Measurements from ENCODE around the gene TCF4.

Gene TCF4

DNA sequence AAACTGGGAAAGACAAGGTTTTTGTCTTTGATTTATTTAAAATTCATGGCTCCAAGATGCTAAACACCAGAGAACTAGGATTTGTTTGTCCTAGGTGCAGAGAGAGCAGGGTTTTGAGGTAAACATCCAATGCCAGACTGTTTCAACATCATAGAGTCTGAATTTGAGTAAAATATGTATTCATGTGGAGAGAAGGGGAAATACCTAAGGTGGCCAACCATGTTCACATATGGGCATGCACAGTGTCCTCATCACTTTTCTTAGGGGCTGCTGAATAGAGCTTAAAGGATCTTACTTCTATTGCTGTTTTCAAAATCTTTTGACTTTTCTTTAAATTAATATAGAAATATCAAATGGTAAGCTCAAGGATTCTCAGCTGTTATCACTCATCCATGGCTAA lies 341.7 kb downstream of the TCF4 start:
- no peak for FAIRE-seq

DNA sequence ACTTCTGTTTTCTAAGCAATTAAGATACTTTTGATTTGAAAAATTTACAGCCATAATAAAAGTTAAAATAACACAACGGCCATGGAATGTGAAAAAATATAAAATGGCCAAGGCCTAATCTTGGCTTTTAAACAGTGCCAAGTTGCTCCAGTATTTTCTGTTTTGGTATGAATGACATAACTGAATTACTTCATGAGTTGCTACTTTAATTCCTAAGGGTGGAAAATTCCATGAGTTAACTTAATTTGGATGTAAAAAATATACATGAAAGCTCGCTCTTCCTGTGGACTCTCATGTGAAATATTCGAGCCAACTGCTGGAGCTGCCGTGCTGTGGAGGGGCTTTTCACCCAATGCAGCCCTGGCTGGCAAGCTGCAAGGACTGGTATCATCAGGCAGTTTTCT lies 342.8 kb downstream of the TCF4 start:
- no peak for FAIRE-seq

DNA sequence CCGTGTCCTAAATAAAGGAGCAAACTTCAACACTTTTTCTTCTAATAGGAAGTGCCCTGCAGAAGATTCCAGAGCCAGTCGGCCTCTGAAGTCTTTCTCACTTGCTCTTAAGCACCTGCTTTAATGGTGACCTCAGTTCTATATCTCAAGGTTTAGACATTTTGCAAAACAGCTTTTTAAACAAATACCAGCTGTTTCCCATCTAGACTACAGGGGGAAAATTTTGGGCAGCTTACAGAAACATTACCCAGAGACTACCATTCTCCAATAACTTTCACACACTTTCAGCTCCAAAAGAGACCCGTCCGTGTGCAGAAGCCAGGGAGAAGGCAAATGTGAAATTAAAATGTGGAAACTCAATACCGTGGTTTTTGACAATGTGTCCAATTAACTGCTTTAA lies 343.4 kb downstream of the TCF4 start:
- no peak for FAIRE-seq

DNA sequence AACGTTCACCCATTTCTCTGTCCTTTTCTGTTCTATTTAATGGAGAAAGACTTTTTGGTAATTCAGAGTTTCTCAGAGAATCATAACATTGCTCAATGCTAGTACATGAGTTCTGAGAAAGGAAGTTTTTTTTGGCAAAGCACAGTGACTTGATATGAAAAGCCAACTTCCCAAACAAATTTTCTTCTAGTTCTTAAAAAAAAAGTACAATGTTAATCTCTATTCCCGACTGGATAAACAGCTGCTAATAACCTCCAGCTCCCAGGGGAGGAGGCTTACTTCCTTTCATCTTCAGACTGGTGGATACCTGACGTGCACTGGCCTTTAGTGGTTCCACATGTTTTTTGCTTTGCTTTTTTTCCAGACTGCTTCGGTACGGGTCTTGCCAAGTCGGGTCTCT lies 344.1 kb downstream of the TCF4 start:
- FAIRE-seq: no peak

DNA sequence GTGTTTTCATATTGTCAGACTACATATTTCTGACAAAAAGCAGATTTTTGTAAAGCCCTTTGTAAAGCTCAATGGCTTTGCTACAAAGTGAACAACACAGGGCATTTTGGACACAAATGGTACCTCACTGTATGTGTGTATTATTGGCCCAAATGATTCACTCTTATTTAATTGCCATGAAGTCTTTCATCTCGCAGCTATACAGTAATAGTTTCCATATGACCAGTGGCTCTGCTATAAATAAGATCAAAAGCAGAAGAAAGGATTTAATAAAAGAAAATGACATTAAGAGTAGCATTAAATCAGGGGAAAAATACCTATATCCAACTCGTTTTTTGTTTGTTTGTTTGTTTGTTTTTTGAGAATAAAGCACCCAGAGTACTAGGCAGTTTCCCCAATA lies 344.7 kb downstream of the TCF4 start:
- FAIRE-seq: no peak

DNA sequence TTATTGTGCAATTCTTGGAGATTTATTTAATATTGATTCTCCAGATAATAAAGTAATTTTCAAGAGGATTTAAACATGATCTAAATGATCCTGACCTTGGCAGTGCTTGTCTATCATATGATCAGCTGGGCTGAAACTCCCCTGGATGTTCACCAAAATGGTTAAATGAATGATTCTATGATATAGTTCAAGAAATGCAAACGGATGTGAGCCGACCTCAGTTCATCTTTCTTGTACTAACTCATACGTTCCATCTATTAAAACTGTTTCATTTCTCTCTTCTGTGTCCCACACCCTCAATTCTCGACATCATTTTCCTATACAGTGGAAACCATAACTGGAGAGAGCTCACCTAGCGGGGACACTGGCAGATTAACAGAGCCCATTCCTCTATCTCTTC lies 347.0 kb downstream of the TCF4 start:
- no peak for FAIRE-seq

DNA sequence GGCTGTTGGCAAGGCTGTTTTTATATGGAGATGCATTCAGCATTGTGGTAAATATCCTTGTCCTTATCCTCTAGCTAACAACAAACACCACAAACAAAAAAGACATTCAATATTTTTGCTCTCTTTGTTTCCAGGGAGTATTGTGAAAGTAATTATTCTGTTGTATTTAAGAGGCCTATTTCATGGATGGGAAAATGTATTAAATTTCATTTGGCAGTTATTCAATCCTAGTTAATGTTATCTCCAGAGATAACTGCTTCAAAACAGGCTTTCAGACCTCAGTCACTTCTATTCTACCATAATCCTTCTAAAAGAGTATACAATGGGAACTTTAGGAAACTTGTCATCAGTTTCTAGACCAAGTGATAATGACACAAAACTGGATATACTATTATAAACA lies 348.3 kb downstream of the TCF4 start:
- no peak for FAIRE-seq

DNA sequence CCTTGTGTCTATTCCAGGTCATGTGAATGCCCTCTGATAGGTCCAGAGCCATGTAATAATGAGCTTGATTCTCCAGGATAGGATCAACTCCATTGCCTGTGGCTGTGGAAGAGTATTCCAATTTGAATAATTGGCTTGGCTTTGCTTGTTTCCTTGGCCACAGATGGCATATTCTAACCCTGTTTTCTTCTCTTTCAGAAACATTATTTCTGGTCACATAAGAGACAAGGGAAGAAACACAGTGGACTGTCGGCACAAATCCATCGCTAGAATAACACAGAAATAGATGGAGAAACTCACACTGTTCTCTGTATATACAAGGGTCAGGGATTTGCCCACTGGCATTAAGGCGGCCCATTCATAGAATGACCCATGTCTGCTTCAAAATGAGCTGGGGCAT lies 350.3 kb downstream of the TCF4 start:
- no peak for FAIRE-seq

DNA sequence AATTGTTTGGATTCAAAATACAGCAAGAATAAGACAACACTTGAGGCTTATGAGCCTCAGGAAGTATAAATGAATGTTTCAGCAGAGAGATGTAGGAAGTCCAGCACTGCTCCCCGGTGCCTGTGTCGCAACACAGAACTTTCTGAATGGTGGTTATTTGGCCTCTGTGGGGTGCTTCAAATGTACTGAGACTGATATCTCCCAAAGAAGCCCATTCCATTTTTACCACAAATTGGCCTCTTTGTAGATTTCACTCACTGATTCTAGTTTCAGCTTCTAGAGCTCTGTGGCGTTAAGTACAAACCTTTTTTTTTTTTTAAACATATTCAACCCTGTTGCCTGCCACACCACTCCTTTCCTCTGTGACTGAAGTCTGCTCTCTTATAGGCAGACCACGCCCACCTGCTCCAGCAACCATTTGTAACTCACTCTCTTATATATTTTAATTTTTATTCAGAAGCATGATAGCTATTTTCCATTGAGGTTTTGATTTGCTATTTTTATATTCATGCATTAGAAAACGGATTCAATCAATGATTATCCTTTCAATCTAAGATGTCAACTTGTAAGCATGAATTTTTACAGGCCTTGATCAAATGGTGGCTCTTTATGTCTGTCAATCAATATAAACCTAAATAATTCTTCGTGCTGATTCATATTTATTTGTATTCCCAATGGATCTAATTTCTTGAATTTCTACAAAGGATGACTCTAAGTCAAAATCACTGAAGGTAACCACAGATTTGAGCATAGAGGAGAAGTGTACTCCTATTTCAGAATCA lies 351.7 kb downstream of the TCF4 start:
- FAIRE-seq: no peak

DNA sequence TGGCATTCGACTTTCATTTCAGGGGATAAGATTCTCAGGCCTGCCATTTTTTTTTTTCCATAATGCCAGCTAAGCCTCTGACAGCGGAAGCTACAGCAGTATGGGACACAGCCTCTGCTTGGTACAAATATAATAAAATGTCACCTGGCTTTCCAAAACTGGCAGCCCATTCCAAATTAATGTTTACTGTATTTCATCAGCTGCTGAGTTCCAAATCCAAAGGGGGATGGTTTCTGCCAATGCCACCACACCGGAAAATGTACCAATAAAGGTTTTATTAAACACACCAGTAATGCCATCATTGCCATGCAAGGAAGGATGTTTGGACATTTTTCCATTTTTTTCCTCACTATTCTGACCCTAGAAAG lies 352.9 kb downstream of the TCF4 start:
- FAIRE-seq: no peak

DNA sequence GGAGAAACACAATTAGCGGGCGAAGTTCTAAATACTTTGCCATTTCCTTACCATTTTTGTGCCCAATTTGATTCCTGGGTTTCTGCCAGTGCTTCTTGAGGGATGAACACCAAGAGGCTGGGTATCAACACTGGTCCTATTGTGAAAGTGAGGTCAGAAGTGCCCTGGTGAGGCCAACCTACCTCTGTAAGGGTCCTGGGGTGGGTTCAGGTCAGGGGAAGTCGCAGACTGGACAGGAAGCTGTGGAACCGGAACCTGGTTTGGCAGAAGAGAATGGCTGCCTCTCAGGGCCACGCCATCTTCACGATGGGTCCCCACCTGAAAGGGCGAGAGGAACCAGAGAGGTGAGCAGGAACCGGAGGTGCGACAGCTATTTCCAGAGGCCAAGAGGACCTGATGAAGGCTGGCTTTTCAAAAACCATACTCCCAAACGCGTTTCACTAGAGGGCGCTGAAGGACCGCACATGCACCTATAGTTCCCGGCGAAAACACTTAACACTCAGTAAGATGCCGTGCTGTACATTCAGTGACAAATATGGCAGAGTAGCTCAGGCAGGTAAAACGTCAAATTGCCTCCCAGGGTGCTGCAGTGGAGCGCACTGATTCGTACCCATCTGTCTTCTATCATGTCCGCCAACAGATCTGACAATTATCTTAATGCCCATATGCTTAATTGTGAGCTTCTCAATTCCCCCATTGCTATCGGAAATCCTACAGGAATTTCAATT lies 353.5 kb downstream of the TCF4 start:
- no peak for FAIRE-seq

DNA sequence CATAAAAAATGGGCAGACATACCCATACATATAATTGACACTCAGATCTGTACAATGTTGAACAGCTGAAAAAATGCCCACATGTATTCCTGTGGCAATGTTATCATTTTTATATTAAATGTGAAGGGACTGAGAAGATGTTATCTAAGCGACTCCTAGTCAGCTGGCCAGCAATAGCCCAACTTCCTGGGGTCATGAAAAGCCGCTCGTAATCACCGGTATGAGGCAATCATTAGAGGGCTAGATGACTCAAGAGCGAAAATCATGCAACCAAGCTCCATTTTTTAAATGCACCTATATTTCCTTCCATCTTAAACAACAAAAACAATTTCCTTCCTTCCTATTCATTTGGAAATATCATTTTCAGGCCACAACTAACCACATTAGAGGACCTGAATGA lies 354.1 kb downstream of the TCF4 start:
- no peak for FAIRE-seq

DNA sequence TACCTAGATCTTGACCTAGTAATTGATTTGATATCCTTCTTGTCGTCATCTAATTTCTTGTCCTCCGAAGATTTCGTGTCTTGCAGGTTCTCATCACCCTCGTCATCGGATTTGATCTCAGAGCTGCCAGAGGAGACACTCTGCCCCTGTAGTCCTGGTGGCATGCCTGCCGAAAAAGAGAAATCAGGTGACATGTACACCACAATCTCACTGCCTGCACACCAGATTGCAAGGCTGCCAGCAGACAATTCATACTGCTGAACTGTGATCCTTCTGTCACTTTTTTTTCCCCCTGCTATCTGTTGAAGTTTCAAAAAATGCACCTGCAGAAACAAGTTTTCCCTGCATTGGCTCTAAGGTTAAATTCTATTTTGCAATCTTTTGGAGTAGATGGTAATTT lies 355.5 kb downstream of the TCF4 start:
- no peak for FAIRE-seq

DNA sequence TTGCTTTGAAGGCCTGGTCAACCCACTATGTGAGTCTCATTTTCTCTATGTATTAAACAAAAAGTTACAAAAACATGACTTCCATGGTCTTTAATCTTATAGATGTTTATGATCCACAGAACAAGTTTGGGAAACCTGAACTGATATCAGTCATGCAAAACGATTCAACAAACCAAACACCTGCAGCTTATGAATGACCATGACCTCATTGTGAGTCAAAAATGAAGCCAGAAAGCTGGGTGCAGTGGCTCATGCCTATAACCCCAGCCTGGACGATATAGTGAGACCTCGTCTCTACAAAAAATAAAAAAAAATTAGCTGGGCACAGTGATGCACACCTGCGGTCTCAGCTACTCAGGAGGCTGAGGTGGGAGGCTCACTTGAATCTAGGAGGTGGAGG lies 358.3 kb downstream of the TCF4 start:
- no peak for FAIRE-seq

DNA sequence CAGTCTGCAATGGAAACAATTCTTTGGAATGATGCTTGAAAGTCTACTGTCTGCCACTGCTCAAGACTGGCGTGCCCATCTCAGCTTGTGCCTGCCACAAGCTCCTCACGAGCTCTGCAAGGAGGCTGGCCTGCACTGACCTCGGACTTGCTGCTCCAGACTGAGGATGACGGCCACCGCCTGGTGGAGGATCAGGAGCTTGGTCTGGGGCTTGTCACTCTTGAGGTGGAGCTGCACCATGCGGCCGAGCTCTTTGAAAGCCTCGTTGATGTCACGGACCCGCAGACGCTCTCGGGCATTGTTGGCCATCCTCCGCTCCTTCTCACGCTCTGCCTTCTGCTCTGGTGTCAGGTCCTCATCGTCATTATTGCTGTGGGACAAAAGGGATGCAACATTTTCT lies 359.3 kb downstream of the TCF4 start:
- FAIRE-seq: no peak

DNA sequence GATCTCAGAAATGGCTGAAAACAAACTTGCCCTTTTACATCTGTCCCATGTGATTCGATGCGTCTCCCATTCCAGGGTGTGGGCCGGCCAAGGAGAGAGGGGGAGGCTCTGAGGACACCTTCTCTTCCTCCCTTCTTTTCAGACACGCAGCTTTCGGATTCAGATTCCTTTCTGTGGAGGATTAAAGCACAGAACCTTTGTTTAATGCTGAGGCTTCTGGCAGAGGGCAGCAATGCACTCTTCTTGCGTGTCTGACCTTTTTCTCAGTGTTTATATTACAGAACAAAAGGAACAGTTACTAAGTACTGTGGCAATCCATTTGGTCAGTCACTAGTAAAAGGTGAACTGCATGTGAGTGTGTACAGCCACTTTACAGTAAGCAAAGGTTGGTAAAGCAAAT lies 359.8 kb downstream of the TCF4 start:
- no peak for FAIRE-seq

DNA sequence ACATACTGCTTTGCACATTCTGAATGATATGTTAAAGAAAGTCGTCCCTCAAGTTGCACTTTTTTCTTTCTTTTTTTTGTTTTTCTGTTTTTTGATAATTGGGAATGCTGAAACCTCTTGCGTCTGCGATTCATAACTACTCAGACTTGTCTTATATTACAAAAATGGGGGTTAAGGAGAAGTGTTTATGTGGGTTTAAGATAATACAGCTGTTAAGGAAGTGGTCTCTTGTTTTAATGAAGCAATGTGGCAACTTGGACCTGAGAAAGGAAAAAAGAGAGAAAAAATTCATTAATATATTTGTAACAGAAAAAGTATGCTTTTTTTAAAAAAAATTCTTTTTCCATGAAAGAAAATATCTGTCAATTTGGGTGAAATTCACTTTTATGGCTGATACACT lies 360.2 kb downstream of the TCF4 start:
- FAIRE-seq: no peak

DNA sequence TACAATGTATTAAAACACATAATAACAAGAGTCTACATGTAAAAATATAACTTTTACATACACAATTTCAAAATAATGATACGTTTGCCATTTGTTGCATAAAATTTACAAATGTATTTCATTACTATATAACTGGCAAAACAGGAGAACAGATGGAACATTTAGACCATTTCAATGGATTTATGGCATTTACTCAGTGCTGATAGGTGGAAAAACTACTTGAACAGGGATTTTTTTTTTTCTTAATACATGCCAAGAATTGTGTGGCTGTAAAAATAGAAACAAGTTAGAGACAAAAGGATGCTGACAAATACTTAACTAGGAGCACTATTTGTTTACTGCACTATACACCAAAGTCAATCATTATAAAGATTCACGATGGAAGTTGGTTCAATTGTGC lies 361.9 kb downstream of the TCF4 start:
- FAIRE-seq: no peak

DNA sequence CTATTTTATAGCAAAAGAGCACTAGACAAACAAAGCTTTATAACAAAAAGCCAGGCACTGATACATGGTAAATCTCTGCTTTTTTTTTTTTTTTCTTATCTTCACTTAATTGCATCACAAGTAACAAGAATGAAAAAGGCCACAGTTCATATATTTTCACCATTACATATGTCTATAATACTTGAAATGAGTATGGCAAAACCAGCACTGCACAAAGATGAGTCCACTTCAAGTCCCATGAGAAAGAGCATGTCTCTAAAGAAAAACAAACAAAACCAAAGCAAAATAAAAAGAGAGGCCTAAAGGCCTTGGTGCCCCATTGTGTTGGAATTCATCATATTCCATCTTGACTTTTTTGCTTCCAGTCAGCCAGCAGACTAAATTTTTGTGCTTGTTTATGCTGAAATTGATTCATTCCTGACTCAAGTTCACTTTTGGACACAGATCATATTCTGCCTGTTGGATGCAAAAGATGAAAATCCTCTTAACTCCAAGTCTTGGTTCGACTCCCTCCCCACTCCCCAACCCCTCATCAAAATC lies 363.8 kb downstream of the TCF4 start:
- no peak for FAIRE-seq

DNA sequence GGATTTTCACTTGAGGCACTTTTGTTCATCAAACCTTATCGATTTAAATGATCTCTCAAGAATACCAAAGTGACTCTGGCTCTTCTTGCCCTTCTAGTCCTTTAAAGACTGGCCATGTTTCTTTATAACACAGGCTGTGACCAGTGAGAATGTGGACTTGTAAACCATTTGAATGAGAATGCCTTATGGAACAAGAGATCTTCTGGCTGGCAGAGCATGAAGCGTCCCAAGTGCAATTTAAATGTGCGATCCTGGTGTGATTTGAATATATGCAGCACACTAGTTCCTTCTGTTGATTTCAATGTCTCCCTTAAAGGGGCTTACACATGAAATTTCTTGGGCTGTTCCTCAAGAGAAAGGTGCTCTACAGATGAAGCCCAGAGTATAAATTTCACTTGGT lies 366.4 kb downstream of the TCF4 start:
- FAIRE-seq: no peak

DNA sequence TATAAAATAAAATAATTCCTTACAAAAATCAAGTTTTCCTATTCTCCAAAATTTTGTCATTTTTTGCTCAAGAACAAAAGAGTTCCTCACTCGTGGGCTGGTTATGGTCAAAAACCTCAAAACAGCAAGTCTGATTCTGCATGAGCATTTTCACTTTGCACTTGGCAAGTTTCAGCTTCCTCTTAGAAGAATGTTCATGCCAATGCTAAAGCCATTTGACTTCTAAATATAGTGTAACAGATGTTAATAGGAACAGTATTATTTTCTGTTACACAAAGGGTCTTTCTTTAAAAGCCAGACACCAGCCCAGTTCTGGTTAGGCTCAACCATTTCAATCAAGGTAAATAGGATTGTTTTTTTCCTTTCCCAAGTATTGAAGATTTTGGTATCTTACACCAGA lies 367.5 kb downstream of the TCF4 start:
- FAIRE-seq: no peak

DNA sequence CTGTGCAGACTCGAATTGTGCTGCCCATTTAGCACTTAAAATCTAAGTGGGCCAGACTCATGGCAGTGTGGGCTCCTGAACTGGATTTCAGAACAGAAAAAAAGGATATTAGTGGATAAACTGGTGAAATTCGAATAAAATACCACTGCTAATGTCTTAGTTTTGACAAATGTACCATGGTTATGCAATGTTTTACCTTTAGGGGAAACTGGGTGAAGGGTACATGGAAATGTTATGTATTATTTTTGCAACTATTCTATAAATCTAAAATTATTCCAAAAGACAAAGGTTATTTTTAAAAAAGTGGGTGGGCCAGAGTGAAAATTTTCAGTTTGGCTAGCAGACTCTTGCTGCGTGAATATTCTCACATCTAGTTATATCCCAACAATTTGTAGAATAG lies 368.2 kb downstream of the TCF4 start:
- FAIRE-seq: no peak

DNA sequence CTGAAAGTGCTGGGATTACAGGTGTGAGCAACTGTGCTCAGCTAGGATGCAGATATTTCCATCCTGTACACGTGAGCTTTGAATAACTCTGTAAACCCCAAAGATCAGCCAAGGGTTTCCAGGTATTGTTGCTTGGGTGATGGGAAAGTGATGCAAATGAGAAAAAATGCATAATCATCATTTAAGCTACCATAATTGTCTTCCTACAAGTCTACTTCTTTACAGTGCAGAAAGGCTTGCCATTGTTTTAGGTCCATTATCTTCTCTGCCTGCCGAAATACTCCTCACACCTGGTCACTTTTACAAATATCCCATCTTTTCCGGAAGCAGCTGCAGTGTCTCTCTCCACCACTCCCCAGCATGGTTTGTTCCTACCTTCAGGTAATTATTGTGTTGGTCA lies 368.9 kb downstream of the TCF4 start:
- FAIRE-seq: no peak

DNA sequence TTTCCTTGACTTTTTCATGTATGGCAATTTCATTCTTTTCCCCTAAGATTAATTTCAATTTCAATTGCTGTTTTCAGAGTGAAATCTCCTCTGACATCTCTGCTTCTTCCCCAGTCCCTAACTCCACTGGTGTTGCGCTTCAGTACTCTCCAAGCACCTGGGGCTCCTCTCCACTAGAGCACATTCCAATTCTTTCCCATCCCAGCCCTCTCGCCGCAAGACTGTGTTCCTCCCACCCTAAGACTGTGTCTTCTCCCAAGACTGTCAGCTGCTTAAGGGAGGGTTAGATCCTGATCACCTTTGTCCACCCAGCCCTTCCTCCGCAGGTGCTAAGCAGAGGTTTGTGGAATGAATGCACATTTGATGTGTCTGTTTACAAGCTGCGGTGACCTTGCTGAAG lies 373.0 kb downstream of the TCF4 start:
- no peak for FAIRE-seq

DNA sequence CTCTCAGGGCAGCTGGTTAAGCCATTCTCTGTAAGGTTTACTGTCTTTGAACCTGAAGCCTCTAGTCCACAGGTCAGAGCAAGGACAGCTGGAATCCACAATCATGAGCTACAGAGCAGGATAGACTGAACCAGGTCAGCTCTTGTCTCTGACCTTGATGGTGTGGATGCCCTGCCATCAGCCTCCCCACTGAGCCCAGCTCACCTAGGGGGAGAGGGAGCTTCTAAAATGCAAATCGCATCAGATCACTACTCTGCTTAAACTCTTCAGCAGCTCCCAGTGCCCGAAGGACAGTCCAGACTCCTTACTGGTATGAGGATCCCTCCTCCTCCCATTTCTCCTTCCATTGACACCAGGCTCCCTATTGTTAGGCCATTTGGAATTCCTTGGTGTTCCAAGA lies 373.5 kb downstream of the TCF4 start:
- FAIRE-seq: no peak

Measured in TTC549 (cell line).